H1 (cell line): ENCODE measurements around the gene SND1. TPM values are rescaled to one million over a fixed set of nuclear protein-coding genes. Genes with fewer than 3 reads are reported as not detected.

Experiments used
- polyA plus RNA-seq, 7 experiments: library from polyadenylated mRNA; depleted of rRNA in 3 of 7; stranded (reverse) in 5 of 7; unstranded in 2 of 7; fragments of >200 nt in 5 of 7; fragments of 200-250 nt in 2 of 7; gene quantifications; 1 replicate in 5 of 7; 2 replicates in 1 of 7; 4 replicates in 1 of 7; pipeline versions ENCODE4 v1.2.1 to v1.2.3, GENCODE V29; 2011 to 2013; ENCODE audit warnings: missing spikeins in 2 of 7, mixed read lengths in 2 of 7
- total RNA-seq: library from RNA; stranded (reverse); fragmentation: NEBNext Ultra II Directional; extraction: Animal tissue kit (Norgen Biotek cat#: 25700); gene quantifications from 2 replicates; pipeline ENCODE4 v1.2.1, GENCODE V29; 2021
- TF ChIP-seq, protein P1 (sequence below), 3 experiments: IDR thresholded peaks; 1 replicate in 2 of 3; 2 replicates in 1 of 3; pipeline versions ENCODE4 v1.5.1 to v1.6.1; 2011; ENCODE audit warnings: low read length in 3 of 3, mild to moderate bottlenecking in 3 of 3, inconsistent platforms in 2 of 3, low read depth in 1 of 3, moderate library complexity in 1 of 3; ENCODE audit not compliant: insufficient read depth in 1 of 3; ENCODE audit errors: control extremely low read depth in 1 of 3

SND1 gene
- total and polyA plus RNA-seq, 2 of the 8 experiments (the other 6 are each of a cell fraction or from before 2014, with no cell fraction given) = 122 to 290 TPM

- TF ChIP-seq, protein P1, sequence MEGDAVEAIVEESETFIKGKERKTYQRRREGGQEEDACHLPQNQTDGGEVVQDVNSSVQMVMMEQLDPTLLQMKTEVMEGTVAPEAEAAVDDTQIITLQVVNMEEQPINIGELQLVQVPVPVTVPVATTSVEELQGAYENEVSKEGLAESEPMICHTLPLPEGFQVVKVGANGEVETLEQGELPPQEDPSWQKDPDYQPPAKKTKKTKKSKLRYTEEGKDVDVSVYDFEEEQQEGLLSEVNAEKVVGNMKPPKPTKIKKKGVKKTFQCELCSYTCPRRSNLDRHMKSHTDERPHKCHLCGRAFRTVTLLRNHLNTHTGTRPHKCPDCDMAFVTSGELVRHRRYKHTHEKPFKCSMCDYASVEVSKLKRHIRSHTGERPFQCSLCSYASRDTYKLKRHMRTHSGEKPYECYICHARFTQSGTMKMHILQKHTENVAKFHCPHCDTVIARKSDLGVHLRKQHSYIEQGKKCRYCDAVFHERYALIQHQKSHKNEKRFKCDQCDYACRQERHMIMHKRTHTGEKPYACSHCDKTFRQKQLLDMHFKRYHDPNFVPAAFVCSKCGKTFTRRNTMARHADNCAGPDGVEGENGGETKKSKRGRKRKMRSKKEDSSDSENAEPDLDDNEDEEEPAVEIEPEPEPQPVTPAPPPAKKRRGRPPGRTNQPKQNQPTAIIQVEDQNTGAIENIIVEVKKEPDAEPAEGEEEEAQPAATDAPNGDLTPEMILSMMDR (IDR thresholded peaks at IDR 0.05; ENCODE audit: control extremely low read depth in 1 of 3, insufficient read depth in 1 of 3, low read depth in 1 of 3, low read length in 3 of 3) = no peak
Measured at GRCh38 chr7:127732306-127732705, 80.3 kb downstream of the SND1 start (continued).
